Superior temporal gyrus (tissue), 1 donor: ENCODE results near the gene CETP.
"Not testable (repeated sequence)": the region's sequence is repeated elsewhere in the genome, so short reads cannot be mapped to it uniquely, and the experiment has no call there.

Source experiments
- DNase-seq: peaks from one replicate; pipeline ENCODE4 v3.0.0-alpha.2; 2016; ENCODE audit errors: extremely low spot score

Gene CETP

GRCh38 chr16:56998861-56999260 is 37.1 kb downstream of the CETP start:
- no peak for DNase-seq

GRCh38 chr16:56999409-57000270 is 37.9 kb downstream of the CETP start:
- no peak for DNase-seq

DNA sequence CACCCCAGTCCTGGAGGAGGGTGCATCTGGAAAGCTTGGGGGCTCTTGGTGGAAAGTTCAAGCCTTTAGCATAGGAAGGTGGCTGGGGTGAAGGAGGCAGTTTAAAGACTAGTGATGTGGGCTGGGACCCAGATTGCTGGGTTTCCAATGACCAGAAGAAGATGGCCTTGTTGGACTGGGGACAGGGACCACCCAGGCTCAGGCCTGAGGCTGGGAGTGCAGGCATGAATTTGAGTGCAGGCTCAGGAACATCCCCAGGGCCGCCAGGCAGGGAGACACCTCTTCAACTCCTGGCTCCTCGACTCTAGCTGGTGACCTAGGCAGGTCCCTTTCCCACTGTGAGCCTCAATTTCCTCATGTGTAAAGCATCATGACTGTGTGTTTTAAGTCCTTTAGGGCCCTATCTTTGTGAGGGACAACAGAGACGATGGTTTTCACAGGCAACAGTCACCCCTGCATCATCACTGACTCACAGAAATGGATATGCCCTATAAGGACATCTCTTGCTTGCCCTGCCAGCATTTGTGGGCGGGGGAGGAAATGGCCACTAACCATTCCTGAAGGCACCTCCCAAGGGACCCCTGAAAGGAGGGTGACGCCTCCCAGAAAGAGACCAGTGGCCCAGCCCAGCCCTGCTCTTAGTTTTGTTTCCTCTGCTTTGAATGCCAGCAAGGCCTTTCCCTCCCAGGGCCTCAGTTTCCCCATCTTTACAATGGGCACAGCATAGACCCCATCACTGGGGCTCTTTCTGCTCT is 38.7 kb downstream of the CETP start:
- no peak for DNase-seq

DNA sequence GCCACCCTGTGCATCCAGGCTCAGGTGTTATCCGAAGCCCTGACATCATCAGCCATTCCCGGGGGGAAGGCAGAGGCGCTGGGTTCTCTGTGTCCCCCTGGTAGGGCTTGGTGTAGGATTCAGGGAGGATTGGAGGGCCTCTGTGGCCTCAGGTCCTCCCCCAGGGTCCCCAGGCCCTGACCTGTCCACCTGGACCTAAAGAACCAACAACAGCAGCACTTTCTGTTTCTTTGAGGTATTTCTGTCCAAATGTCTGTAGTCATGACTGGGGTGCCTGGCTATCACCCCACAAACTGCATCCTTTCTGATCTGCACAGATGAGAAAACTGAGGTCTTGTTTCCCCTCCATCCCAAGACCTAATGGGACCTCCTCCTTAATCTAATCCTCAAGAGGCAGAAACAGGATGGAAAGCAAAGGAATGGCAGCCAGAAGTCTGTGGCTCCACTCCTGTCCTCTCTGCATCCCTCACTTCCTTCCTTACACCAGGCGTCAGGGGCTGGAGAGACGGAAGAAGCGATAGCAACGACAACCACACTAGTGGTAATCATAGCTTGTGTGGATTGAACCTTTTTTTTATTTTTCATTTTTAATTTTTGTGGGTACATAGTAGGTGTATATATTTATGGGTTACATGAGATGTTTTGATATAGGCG is 39.4 kb downstream of the CETP start:
- no peak for DNase-seq

- DNase-seq, result no peak
These were observed 42.0 kb downstream of the CETP start for GRCh38 chr16:57003439-57004386.

DNA sequence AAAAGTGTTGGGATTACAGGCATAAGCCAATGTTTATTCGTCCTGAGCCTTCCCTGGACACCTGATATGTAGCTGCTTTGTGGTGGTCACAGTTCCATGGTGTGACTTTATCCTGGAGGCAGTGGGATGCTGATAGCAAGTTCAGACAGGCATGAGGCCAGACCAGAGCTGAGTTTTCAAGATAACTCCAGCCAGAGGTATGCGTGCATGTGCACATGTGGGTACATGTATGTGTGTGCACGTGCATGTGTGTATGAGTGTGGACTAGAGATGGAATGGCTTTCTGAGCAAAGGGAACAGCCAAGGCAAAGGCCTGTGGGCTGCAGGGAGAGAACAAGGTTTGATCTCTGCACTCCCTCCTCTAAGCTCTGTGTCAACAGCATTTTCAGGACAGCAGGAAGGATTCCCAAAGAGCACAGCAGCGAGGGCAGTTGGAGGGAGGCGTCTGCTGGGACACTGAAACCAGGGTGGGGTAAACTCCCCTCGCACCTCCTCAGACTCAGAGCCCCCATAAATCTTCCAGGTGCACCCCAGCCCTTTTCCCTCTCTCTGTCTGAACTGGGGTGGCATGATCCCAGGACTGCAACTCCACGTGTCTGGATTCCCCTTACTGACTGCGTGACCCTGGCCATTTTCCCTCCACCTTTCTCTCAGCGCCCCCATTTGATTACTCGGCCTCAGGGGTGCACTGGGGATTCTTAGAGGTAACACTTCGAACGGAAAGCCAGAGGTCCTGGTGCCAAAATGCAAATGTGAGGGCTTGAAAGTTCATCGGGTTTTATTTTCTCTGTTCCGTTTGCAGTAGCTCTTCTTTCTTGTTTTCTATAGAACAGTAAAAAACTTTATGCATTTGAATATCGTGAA is 42.9 kb downstream of the CETP start:
- DNase-seq, result no peak

GRCh38 chr16:57005597-57005996 is 43.8 kb downstream of the CETP start:
- DNase-seq, result not testable (repeated sequence)

- no peak for DNase-seq
These were observed 45.3 kb downstream of the CETP start for GRCh38 chr16:57007050-57007449.

DNA sequence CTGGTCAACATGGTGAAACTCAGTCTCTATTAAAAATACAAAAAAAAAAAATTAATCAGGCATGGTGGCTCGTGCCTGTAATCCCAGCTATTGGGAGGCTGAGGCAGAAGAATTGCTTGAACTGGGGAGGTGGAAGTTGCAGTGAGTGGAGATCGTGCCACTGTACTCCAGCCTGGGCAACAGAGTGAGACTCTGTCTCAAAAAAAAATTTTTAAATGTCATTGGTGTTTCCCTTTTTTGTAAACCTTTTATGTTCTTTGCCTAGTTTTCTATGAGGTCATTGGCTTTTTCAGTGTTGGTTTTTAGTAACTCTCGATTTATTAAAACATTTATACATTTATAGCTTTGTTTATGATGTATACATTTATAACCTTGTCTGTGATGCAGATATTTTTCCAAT is 45.8 kb downstream of the CETP start:
- DNase-seq, result no peak

GRCh38 chr16:57008440-57008839 is 46.7 kb downstream of the CETP start:
- no peak for DNase-seq

- no peak for DNase-seq
These were observed 48.0 kb downstream of the CETP start for GRCh38 chr16:57009643-57010170.

GRCh38 chr16:57012353-57012752 is 50.6 kb downstream of the CETP start:
- no peak for DNase-seq

DNA sequence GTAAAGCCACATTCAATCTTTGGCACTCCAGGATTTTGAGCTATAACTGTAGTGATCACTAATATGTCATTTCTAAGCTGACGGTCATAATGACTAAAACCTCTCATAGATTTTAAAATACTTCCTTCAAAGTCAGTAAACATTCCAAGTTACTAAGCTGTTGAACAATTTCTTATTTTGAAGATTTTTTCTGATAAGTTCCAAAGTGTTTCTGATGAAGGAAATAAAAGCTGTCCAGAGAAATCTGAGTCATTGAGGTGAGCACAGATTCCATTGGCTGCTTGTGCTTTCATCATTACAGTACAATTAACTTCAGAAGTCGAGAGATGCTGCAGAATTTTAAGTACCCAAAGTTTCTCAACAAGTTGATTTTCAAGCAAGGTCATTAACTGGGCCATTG is 51.5 kb downstream of the CETP start:
- DNase-seq, result no peak

DNA sequence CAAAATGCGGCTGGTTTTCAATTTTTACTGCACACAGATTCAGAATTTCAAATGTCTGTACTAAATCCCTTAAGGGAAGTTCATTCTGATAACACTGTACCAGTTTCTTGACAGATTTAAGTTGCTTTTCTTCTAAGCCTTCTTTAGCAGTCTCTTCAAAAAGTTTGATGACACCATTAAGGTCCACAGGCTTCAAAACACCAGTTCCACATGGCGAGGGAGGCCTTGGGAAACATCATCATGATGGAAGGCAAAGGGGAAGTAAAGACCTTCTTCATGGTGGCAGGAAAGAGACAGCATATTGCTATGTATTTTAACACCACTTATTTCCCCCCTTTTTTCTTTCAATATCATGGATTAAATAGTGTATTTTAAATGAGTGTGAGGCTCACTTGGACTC is 52.2 kb downstream of the CETP start:
- no peak for DNase-seq

GRCh38 chr16:57016301-57016700 is 54.6 kb downstream of the CETP start:
- DNase-seq, result no peak

GRCh38 chr16:57016831-57017230 is 55.1 kb downstream of the CETP start:
- no peak for DNase-seq

DNA sequence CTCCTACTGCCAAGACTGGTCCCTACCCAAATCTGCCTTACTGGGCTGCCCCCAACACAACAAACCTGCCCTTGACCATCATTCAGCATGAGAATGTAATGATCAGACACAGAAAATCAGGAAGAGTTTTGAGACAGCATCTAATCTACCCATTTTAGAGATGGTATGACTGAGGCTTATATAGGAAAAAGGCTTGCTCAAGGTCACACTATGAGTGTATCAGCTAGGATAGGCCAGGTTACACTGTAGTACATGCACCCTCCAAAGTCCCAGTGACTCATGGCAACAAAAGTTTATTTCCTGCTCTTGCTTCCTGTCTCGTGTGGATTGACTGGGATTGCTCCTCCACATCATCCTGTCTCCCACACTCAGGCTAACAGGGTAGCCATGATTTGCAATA is 55.5 kb downstream of the CETP start:
- no peak for DNase-seq

DNA sequence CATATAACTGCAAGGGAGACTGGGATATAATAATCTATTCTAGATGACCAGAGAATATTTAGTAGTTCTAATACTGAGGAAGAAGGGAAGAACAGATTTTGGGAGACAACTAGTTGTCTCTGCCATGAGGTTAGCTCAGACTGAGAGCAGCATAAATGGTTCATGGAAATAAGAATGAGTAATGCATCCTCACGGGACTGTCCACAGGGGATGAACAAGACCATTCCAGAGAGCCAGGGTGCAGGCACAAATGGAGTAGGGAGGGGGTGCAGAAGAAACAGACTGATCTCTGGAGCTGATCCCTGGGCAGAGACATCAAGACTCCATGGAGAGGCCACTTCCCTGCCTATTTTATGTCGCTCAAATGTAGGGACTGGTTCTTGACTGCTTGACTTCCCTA is 58.0 kb downstream of the CETP start:
- no peak for DNase-seq

DNA sequence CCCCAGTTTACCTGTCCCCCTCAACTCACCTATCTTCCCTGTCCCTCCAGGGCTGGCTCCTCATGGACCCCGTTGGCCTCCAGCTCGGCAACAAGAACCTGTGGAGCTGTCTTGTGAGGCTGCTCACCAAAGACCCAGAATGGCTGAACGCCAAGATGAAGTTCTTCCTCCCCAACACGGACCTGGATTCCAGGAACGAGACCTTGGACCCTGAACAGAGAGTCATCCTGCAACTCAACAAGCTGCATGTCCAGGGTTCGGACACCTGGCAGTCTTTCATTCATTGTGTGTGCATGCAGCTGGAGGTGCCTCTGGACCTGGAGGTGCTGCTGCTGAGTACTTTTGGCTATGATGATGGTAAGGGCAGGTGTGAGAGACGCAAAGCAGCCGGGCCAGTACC is 58.9 kb downstream of the CETP start:
- DNase-seq, result no peak

DNA sequence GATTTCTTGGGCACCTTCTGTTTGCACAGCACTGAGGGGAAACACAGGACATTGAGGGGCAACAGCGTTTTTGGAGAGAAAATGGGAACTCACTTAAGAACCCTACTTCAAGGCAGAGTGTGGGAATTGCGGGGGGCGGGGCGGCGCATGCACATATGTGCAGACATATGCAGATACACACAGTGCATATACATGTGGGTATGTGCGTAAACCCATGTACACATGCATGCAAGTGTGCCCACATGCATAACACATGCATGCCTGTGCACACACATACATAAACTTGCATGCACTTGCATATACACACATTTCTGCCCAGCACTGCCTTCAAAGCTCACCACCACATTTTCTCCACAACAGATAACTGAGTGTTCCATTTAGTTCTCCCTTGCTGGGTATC is 60.0 kb downstream of the CETP start:
- DNase-seq, result no peak
